ENCODE results near the gene ZFYVE19.

DNA sequence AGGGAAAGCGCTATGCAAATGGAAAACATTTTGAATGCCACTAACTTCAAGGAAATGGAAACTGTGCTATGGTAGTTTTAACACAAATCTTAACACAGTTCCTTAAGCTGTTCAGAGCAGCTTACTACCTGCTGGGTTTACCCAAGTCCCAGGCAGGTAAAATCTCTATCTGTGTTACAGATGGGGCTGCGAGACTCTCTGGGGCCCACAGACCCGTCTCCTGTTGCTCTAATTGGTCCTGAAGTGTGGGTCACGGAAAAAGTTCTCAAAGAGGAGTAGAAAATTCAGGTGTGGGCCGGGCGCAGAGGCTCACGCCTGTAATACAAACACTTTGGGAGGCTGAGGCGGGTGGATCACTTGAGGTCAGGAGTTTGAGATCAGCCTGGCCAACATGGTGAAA, 16.9 kb upstream of the ZFYVE19 start:
- TF ChIP-seq, protein P1, sequence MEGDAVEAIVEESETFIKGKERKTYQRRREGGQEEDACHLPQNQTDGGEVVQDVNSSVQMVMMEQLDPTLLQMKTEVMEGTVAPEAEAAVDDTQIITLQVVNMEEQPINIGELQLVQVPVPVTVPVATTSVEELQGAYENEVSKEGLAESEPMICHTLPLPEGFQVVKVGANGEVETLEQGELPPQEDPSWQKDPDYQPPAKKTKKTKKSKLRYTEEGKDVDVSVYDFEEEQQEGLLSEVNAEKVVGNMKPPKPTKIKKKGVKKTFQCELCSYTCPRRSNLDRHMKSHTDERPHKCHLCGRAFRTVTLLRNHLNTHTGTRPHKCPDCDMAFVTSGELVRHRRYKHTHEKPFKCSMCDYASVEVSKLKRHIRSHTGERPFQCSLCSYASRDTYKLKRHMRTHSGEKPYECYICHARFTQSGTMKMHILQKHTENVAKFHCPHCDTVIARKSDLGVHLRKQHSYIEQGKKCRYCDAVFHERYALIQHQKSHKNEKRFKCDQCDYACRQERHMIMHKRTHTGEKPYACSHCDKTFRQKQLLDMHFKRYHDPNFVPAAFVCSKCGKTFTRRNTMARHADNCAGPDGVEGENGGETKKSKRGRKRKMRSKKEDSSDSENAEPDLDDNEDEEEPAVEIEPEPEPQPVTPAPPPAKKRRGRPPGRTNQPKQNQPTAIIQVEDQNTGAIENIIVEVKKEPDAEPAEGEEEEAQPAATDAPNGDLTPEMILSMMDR (IDR thresholded peaks at IDR 0.05; ENCODE audit: low read depth, low read length), result no peak
- TF ChIP-seq EZH2phosphoT487 (IDR thresholded peaks at IDR 0.05; ENCODE audit: low read depth), result no peak

All from OCI-LY3 (cell line).